ENCODE results near the gene NRIP1. TPM values are rescaled to one million over a fixed set of nuclear protein-coding genes. Genes with fewer than 3 reads are reported as not detected.

The NRIP1 gene
- total and polyA plus RNA-seq, 2 of the 8 experiments (the other 6 are each of a cell fraction or from before 2014, with no cell fraction given): 1.5 to 9.3 TPM

- DNase-seq (ENCODE audit: low read depth in 1 of 2, low spot score in 2 of 2) (no peak), FAIRE-seq (no peak)
- Histone ChIP-seq H3K79me1 (ENCODE audit: low read depth, low read length) (no peaks in the 10 kb centered on the region), H3K18ac (ENCODE audit: extremely low read depth, low read length) (no peak overlapping the region), H3K4me3 (ENCODE audit: extremely low read depth in 1 of 4, insufficient read depth in 2 of 4, low read depth in 3 of 4, low read length in 4 of 4) (no peak overlapping the region), H4K5ac (ENCODE audit: insufficient read length, low read depth, low read length) (no peak overlapping the region), H3K4ac (replicated peaks; ENCODE audit: insufficient read length, low read depth, low read length) (no peak overlapping the region), H2AFZ (ENCODE audit: low read length) (no peak overlapping the region), H3K23ac (ENCODE audit: insufficient read length) (no peak overlapping the region), H3K27ac (ENCODE audit: low read depth, low read length) (no peak overlapping the region), H4K8ac (ENCODE audit: extremely low read depth, insufficient read depth, low read length) (no peak overlapping the region), H2BK12ac (ENCODE audit: low read depth, low read length) (no peak overlapping the region), H4K20me1 (replicated peaks in 1 of 2; ENCODE audit: control insufficient read depth in 1 of 2, insufficient read depth in 2 of 2, low read length in 2 of 2) (peaks cover 0 to 2% of the 10 kb centered on the region in 2 experiments), H3K9ac (replicated peaks in 1 of 4; ENCODE audit: extremely low read depth in 1 of 4, low read depth in 3 of 4, low read length in 3 of 4) (no peak overlapping the region), H2BK5ac (ENCODE audit: low read depth, low read length) (no peak overlapping the region), H3K4me1 (replicated peaks in 1 of 4; ENCODE audit: control insufficient read depth in 3 of 4, insufficient read depth in 4 of 4, low read length in 3 of 4) (no peaks in the 10 kb centered on the region), H2BK20ac (ENCODE audit: low read length) (no peak overlapping the region), H2BK120ac (replicated peaks; ENCODE audit: low read depth, low read length) (no peak overlapping the region), H3K4me2 (ENCODE audit: insufficient read depth in 1 of 2, low read depth in 2 of 2, low read length in 2 of 2) (no peak overlapping the region), H4K91ac (replicated peaks; ENCODE audit: insufficient read length, low read length) (no peak overlapping the region), H3K14ac (ENCODE audit: insufficient read length) (no peak overlapping the region), H3K79me2 (ENCODE audit: control insufficient read depth in 1 of 2, insufficient read depth in 2 of 2, low read length in 2 of 2) (0 out of 4 replicates have a peak, but pooled peaks cover 0 to 3% of the 10 kb centered on the region in 2 experiments), H2AK5ac (ENCODE audit: low read depth, low read length) (no peak overlapping the region), H3K56ac (replicated peaks; ENCODE audit: insufficient read length, low read depth, low read length) (no peak overlapping the region), H3K23me2 (ENCODE audit: low read depth, low read length) (no peaks in the 10 kb centered on the region), H3K27me3 (replicated peaks in 1 of 4; ENCODE audit: control insufficient read depth in 3 of 4, extremely low read depth in 1 of 4, insufficient read depth in 3 of 4, low read length in 3 of 4) (no peaks in the 10 kb centered on the region), H3K36me3 (ENCODE audit: control insufficient read depth in 2 of 4, insufficient read depth in 4 of 4, low read length in 3 of 4) (no peaks in the 10 kb centered on the region), H2BK15ac (ENCODE audit: low read length) (no peak overlapping the region), H3K9me3 (ENCODE audit: insufficient read depth in 2 of 2, low read depth in 1 of 2, low read length in 1 of 2) (no peaks in the 10 kb centered on the region)
- no peak for TF ChIP-seq CHD1 (IDR thresholded peaks at IDR 0.05; ENCODE audit: low read depth, low read length)
- TF ChIP-seq EZH2 (IDR thresholded peaks at IDR 0.05; ENCODE audit: low read depth, low read length, severe bottlenecking): no peak
- TF ChIP-seq, protein P1, sequence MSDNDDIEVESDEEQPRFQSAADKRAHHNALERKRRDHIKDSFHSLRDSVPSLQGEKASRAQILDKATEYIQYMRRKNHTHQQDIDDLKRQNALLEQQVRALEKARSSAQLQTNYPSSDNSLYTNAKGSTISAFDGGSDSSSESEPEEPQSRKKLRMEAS (IDR thresholded peaks at IDR 0.05): no peak
- no peak for TF ChIP-seq RXRA (IDR thresholded peaks at IDR 0.05; ENCODE audit: insufficient read depth, low read depth, low read length)
- TF ChIP-seq SUZ12 (IDR thresholded peaks at IDR 0.05; ENCODE audit: low read length): no peak
- TF ChIP-seq ASH2L (IDR thresholded peaks at IDR 0.05; ENCODE audit: low read length): no peak
- 89% methylated on average over 5 of the region's 5 CpGs; no CpG with 5 or more reads in 1 of the 2 experiments for WGBS, 2 experiments (ENCODE audit: extremely low coverage in 1 of 2, insufficient coverage in 1 of 2, insufficient read length in 1 of 2, insufficient replicate concordance in 2 of 2, low coverage in 1 of 2, low lambda C conversion rate in 2 of 2, missing lambda C conversion rate in 1 of 2)
- ChIA-PET CTCF (ENCODE audit: partially characterized antibody) (interaction anchor here (1.3 kb wide), 1 partner anchor 11 kb away, joined by 3 read pairs; no protein-coding TSS in a partner anchor), POLR2A (ENCODE audit: partially characterized antibody) (no interaction called here)
These were observed 37.7 kb downstream of the NRIP1 start for GRCh38 chr21:15027056-15027455.
